NCI-H748 (cell line): Measurements from ENCODE around the gene TK1.
A peak's percentile ranks its signal among the peaks of the same experiment; 100 is the strongest.

Source experiments
- DNase-seq: peaks from one replicate; lab custom pipeline; 2025; ENCODE audit not compliant: unreplicated experiment; lab: John Stamatoyannopoulos, UW

Gene TK1

DNA sequence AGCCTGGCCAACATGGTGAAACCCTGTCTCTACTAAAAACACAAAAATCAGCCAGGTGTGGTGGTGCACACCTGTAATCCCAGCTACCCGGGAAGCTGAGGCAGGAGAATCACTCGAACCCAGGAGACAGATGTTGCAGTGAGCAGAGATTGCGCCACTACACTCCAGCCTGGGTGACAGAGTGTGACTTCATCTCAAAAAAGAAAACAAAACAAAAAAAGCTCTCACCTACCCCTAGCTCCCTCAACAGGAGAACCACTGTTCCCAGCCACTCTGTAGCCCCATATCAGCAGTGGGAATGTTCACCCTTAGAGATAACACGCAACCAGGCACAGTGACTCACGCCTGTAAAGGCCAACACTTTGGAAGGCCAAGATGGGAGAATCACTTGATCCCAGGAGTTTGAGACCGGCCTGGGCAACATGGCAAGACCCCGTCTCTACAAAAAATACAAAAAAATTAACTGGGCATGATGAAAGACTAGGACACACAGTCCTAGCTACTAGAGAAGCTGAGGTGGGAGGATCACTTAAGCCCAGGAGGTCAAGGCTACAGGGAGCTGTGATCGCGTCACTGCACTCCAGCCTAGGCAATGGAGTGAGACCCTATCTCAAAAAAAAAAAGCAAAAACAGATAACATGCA is 50.9 kb downstream of the TK1 start:
- DNase-seq, result no peak

DNA sequence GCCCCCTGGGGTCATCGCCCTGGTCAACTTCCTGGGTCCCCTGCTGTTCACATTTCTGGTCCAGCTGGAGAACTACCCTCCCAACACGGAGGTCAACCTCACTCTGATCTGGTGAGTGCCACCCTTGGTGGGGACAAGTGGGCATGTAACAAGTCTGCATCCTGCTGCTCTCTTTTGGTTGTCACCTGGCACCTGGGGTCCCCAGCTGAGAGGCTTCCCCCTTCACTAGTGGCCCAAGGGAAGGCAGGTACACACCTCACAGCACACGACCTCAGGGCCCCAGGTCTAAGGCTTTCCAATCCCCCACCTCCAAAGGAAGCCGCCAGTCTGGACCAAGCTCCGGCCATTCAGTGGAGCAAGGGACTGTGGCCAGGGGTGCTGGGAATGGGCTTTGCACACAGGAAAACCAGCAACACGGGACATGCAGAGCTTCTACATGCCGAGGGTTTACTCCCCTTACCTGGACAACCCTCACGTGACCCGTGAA is 51.9 kb downstream of the TK1 start:
- DNase-seq, result no peak

DNA sequence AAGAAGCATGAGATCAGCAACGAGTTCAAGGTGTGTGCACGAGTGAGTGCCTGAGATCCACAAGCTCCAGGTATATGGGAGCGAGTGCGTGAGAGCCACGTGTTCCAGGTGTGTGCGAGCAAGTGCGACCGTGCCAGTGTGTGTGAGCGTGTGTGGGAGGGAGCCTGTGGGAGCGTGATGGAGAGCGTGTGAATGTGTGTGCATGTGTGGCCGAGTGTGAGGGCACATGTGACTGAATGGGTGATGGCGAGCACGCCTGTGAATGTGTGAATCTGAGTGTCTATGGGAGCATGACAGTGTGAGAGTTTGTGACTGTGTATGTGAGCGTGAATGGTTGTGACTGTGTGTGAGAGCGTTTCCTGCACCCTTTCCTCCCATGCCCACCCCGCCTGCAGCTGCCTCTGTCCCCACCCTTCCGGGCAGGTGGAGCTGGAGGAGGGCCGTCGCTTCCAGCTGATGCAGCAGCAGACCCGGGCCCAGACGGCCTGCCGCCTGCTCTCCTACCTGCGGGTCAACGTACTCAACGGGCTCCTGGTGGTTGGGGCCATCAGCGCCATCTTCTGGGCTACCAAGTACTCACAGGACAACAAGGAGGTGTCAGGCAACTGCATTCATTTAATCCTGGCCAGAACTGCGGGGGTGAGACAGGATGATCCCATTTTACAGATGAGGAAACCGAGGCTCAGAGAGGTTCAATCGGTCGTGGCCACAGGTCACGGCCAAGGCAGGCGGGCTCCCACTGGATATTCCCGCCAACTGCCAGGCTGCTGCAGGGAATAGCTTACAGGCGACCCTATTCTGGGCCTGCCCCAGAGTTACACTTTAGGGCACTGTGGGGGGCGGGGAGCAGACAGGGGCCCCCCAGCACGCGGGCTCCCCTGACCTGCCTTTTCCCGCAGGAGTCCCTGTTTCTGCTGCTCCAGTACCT is 52.6 kb downstream of the TK1 start:
- peak; percentile 82 for DNase-seq

DNA sequence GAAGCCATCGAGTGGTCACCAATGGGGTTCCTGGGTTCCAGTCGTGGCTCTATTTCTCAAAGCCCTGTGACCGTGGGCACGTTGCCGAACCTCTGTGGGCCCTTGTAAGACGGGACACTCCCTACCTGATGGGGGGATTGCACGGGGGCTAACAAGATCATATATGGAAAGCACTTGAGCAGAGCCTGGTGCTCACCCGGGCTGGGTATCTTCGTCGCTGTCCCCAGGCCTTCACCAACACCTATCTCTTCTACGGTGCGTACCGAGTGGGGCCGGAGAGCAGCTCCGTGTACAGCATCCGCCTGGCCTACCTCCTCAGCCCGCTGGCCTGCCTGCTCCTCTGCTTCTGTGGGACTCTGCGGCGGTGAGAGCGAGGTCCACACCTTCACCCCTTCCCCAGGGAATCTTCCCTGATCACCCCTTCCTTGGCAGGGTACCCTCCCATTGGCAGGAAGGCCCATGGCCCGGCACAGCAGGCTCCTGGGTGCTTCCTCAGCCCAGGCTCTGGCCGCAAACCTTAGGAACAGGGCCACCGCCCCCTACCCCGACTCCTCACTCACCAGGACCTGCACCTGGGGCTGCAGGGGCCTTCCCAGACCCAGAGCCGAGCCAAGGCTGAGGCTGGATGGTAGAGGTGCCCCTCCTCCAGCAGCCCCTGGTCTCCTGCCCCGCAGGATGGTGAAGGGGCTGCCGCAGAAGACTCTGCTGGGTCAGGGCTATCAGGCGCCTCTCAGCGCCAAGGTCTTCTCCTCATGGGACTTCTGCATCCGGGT is 53.5 kb downstream of the TK1 start:
- DNase-seq, result no peak

DNA sequence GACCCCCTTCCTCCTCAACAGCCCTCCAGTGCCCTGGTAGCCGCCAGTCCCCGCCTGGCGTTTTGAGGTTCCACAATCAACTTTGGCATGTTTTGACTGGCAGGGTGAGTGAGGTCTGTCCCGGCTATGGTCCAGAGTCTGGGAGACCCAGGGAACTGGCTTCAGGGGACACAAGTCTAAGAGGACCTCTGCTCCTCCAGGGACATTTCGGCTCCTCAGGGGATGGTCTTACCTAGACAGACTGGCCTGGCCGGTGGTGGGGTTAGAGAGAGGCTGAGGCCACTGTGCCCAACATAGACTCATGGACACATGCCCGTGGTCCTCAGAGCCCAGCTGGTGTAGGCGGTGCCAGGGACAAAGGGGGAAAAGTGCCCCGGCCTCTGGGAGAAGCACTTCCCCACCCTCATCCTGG is 54.1 kb downstream of the TK1 start:
- DNase-seq, result no peak

DNA sequence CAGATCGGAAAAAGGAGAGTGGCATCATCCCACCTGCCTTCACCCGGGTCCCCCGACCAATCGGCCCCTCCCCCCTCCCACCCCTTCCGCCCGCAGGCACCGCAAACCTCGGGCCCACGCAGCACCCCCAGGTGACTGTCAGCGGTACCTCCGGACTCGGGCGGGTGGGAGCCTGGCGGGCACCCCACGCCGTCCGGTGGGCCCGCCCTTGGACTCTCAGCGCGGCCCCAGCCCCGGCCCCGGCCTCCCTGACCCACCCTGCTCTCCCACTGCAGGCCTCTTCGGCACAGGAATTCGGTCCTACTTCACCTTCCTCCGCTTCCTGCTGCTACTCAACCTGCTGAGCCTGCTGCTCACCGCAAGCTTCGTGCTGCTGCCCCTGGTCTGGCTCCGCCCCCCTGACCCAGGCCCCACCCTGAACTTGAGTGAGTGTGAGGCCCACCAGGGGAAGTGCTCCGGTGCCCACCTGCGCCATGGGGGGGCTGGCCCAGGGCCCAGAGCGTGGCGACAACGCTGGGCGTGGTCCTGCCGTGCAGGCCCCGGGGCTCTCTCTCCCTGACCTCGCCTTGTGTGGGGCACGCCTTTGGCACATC is 54.7 kb downstream of the TK1 start:
- no peak for DNase-seq

DNA sequence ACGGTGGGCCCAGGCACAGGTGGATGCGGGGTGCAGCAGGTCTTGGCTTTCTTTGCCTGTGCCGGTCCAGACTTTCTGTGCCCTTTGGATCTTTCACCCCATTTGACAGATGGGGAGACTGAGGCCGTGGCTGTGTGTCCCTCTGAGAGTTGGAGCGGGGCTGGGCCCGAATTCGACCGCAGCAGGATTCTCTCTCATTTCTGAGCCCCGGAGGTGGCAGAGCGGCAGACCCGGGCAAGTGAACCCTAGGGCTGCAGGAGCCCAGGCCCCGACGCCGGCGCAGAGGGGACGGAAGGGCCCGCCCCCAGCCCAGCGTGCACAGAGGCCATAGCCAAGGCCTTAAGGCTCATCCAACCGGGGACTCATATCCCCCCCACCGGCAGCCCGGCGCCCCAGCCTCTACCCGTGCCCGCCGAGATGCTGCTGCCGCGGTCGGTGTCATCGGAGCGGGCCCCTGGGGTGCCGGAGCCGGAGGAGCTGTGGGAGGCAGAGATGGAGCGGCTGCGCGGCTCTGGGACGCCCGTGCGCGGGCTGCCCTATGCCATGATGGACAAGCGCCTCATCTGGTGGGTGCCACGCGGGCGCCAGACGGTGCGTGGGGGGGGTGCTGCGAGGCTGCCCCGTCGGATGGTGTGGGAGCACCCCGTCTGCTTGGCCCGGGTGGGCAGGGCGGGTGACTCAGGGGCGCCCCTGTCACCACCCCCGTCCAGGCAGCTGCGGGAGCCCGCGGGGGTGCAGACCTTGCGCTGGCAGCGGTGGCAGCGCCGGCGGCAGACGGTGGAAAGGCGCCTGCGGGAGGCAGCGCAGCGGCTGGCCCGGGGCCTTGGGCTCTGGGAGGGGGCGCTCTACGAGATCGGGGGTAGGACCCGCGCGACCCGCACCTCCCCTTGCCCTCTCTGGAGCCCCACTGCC is 55.4 kb downstream of the TK1 start:
- DNase-seq, result no peak

DNA sequence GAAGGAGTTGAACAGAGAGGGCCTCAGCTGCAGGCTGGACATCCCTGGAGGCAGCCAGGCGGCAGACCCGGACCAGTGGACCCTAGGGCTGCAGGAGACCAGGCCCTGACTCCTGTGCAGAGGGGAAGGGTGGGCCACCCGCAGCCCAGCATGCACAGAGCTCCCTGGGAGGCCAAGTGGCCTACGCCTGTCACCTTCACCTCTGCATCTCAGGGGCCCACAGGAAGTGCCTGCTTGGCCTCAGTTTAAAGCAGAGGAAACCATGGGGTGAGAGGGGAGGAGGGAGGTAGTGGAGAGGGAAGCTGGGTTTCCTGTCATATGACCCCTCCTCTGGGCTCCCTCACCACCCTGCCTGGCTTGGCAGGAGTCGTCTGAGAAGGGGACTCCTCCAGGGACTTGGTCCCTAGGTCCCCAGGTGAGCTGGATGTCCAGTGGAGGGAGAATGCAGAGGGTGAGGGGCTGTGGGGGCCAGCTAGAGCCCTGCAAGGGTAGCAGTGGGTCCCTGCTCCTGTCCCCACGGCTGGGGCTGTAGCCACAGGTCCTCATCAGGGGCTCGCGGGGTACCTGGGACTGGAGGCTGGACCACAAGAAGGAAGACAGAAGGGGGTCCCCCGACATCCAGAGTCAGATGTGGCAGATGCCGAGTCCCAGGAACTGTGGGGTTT is 56.3 kb downstream of the TK1 start, which contains the start of gene TMC8:
Gene TMC8, plus strand, starts transcription at position 335 of the 665 bp plus-strand sequence. CDS start 818 bp downstream, outside the sequence.
- DNase-seq, result no peak

DNA sequence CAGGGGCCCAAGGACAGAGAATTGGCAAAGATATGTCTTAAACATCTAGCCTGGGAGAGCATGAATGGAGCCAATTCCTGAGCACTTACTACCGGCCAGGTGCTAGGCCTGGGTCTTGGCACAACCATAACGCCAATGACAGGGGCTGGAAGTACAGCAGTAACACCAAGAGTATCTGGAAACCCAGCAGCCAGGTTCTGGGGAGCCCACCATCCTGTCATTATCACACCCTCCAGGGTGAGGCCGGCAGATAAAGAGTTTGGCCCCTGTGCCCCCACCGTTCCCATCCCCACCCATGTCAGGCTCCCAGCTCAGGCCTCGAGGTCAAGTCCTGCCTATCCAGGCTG is 56.8 kb downstream of the TK1 start:
- DNase-seq, result no peak

DNA sequence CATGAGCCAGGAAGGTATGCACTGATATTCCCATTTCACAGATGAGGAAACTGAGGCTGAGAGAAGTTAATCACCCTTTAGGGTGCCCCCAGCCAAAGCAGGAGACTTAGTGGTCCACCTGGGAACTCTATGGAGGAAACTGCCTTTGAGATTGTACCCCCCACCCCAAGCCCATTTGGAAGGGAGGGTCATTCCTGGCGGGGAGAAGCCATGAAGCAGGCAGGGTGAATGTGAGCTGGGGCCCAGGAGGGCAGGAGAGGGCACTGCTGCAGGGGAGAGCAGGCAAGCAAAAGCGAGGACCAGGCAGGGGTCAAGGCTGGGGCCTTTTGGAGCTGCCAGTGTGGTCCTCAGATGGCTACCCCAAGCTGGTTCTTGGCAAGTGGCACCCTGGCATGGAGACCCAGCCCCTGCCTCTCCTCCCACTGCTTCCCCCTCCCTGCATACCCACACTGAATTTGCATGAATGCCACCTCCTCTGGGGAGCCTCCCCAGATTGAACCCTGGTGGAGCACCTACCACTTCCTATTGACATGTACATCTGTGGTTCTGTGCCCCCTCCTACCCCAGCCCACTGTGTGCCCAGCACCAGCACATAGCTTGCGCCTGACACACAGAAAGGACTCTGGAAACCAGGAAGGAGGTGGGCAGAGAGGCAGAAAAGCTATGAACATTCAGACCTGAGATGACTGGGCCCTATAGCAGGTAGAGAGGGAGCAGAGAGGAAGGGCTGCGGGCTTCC is 57.3 kb downstream of the TK1 start:
- no peak for DNase-seq

DNA sequence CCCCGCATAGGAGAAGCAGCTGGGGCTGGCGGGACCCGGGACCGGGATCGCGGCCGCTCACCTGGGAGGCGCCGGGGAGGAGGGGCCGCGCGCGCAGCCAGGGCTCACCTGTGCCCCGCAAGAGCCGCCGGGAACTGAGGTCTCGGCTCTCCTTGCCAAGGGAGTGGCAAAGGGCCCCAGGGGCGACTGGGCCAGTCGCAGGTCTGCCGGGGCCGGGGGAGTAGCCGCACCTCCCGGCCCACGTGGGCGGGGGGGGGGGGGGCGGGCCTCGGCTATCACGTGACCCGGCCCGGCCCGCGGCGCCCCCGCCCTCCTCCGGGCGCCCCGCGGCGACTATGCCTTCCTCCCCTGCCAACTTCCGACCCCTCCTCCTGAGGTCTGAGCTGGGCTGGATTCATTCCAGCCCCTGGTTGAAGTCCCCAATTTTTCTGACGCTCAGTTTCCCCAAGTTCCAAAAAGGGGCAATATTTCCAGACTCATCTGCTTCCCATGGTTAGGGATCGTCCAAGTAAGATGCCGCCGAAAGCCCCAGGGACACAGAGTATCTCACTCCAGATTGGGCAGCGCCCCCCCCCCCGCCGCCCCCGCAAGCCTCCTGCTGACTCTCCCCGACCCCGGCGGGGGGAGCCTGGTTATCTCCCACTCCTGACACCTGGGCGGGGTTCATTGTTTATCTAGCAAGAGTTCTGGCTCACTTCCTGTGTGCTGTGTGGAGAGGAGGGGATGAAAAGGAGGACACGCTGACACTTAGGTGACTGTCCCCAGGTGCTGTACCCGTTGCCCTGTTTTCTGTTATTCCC is 58.1 kb downstream of the TK1 start, which contains the start of gene TMC6:
Gene TMC6, minus strand, starts transcription at position 205 of the 800 bp plus-strand sequence. CDS start 1,923 bp downstream, outside the sequence.
- peak; percentile 67 for DNase-seq

DNA sequence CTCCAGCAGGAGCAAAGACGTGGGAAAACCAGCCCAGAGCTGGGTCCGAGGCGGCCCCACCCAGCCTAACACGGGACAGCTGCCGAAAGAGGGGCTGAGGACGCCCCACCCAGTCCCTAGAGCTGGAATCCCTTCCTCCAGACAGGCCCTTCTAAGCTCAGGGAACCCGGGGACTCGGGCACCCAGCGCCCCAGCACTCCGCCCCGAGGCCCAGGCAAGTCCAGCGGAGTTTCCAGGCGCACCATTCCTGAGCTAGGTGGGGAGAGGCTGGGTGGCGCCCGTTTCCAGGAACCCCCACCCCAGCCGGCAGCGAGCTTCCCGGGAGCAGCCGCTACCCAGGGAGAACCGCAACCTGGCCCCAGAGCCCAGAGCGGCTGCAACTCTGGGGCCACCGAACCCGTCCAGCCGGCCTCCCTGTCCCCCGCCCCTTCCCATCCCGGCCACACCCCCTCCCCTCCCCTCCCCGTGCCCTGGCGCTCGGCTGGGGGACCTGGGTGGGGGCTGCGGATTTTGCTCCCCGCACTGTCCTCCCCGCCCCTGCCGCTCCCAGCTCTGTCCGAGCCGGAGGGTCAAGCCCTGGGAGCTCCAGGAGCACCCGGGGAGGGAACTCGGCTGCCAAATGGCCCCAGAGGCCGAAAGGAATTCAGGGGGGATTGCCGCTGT is 58.8 kb downstream of the TK1 start:
- DNase-seq, result peak; percentile 36

DNA sequence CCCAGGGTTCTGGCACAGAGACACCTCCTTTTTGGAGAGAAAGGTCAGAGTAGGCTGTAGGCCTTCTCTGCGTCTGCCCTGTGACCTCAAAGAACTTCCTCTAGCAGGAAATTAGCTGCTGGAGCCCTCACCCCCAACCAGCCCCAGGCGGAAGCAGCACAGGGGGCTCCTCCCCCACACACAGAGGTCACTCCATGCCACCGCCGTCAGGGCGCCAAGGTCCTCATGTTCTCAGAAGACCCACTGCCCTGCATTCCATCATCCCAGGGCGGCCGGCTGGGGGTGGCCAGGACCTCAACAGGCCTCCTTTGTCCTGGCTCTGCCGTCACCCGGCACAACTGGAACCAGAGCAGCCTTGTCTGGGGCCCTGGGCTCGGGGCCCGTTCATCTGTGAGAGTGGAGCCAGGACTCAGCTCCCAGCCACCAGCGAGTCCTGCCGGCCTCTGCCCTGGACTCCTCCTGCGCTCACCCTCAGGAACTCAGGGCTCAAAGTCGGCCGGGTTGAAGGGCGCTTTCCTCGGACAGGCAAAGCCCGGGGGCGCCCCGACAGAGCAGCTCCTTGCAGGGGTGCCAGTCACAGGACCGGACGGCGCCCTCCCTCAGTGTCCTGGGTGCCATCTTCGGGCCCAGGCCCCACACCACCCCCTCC is 59.5 kb downstream of the TK1 start:
- no peak for DNase-seq

DNA sequence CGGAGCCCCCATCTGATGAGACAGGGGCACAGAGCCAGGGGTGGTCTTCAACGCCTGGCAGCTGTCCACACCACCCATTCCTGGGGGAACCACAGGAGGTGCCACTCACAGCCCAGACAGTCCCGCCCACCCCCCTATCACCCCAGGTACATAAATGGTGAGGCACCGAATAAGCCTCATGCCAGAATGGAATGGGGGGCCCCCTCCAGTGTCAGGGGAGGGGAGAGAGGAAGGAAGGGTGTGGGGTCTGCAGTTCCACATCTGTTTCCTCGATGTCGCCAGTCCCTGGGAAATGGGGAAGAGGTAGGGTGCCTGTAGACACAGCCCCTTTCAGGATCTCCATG is 60.0 kb downstream of the TK1 start:
- DNase-seq, result no peak

DNA sequence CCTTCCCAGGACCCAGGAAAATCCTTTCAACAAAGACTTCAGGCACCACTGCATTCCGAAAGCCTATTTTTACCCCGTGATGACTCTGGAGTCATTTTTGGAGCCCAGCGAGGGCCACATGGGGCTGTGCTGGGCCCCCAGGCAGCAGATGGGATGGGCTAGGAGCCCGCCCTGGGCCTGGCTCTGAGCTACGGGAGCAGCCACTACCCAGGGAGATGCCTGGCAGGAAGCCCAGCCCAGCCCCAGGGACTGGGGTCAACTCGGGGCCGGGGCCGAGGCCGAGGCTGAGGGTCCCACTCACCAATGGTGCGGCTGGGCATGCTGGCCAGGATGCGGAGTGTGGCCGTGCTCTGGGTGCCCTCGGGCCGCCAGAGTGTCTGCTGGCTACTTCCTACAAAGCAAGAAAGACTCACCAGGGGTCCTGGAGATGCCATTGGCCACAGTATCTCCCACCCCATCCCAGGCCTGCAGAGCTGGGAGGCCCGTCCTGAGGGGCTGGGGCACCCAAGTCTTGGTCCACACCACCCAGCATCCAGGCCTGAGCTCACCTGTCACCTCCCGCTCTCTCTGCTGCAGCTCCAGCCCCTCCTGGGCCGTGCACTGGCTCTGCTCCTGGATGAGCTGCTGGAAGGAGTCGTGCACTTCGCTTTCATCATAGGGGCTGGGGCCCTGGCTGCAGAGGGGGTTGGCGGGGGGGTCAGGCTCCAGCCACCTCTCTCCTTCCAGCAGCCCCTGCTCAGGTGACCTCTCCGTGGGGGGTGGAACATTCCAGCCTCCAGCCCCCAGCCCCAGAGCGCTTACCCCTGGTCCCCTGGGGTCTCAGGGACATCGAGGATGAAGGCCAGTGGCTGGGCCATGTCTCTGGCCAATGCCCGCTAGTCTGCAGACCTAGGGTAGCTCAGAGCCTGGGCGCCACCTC is 60.6 kb downstream of the TK1 start:
- DNase-seq, result no peak
